GM18526 (cell line): Measurements from ENCODE around the gene LPA.

Experiments used
- POLR2A ChIP-seq: IDR thresholded peaks from 3 replicates; pipeline ENCODE4 v1.6.1; 2011; ENCODE audit not compliant: insufficient read length; ENCODE audit errors: extremely low read depth

LPA gene

GRCh38 chr6:160520043-160520904 is 143.8 kb downstream of the LPA start:
- TF ChIP-seq POLR2A = no peak

GRCh38 chr6:160519603-160520042 is 144.5 kb downstream of the LPA start:
- TF ChIP-seq POLR2A = no peak

- no peak for TF ChIP-seq POLR2A
These were observed 144.9 kb downstream of the LPA start for GRCh38 chr6:160519133-160519532.

GRCh38 chr6:160513836-160514235 is 150.2 kb downstream of the LPA start:
- TF ChIP-seq POLR2A = no peak

- no peak for TF ChIP-seq POLR2A
These were observed 153.0 kb downstream of the LPA start for GRCh38 chr6:160510976-160511617.

GRCh38 chr6:160510199-160510598 is 153.9 kb downstream of the LPA start:
- TF ChIP-seq POLR2A = no peak

GRCh38 chr6:160509610-160510009 is 154.5 kb downstream of the LPA start:
- no peak for TF ChIP-seq POLR2A

GRCh38 chr6:160508599-160508998 is 155.5 kb downstream of the LPA start:
- TF ChIP-seq POLR2A = no peak

- TF ChIP-seq POLR2A = no peak
These were observed 156.7 kb downstream of the LPA start for GRCh38 chr6:160507420-160507819.

GRCh38 chr6:160505970-160506369 is 158.1 kb downstream of the LPA start:
- no peak for TF ChIP-seq POLR2A

- no peak for TF ChIP-seq POLR2A
These were observed 163.4 kb downstream of the LPA start for GRCh38 chr6:160500639-160501038.

- TF ChIP-seq POLR2A = no peak
These were observed 169.5 kb downstream of the LPA start for GRCh38 chr6:160494576-160494975.

- no peak for TF ChIP-seq POLR2A
These were observed 175.0 kb downstream of the LPA start for GRCh38 chr6:160489091-160489490.

GRCh38 chr6:160487116-160487515 is 177.0 kb downstream of the LPA start:
- TF ChIP-seq POLR2A = no peak
